ENCODE results near the gene ELANE. TPM values are rescaled to one million over a fixed set of nuclear protein-coding genes. Genes with fewer than 3 reads are reported as not detected.
"Not testable (repeated sequence)": the region's sequence is repeated elsewhere in the genome, so short reads cannot be mapped to it uniquely, and the experiment has no call there.

The ELANE gene
- total and polyA plus RNA-seq, 7 donors = 0.64 to 3.6 (median 1.8) TPM; not detected in 3

DNA sequence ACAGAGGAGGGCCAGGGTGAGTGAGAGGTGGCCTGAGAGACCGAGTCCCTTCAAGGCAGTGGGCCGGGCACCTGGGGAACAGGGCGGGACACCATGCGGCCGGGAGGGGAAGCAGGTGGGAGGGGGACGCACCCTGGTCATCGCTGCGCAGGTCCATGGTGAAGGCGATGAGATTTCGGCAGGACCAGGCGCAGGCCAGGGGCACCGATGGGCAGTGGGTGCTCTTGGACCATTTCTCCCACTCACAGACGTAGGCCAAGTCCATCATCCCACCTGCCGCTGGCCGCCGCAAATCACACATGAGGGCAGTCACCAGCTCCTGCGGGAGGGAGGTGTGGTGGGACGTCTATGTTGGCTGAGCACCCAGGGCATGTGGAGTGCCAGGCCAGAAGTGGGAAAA is 38.7 kb downstream of the ELANE start:
- peaks cover 0 to 22% (median 18%) of the 10 kb centered on the region in 4 donors for H3K4me1 ChIP-seq
- H3K4me3 ChIP-seq = no peak overlapping the region
- peaks cover 3 to 39% (median 15%) of the 10 kb centered on the region in 4 donors for H3K36me3 ChIP-seq
- TF ChIP-seq CTCF (IDR thresholded peaks at IDR 0.05) (no peak), POLR2A (IDR thresholded peaks at IDR 0.05) (no peak), POLR2AphosphoS5 (IDR thresholded peaks at IDR 0.05) (no peak), EP300 (IDR thresholded peaks at IDR 0.05) (no peak)
- H3K9me3 ChIP-seq = no peaks in the 10 kb centered on the region
- H3K27me3 ChIP-seq = no peaks in the 10 kb centered on the region
- no peak for DNase-seq
- whole genome bisulfite sequencing, 2 donors = 87 to 94% methylated on average over 18 of the region's 18 CpGs
- no peak overlapping the region for H3K27ac ChIP-seq
- intact Hi-C loops (cut with DNase I) = no loop called here

GRCh38 chr19:891421-892200 is 39.5 kb downstream of the ELANE start:
- H3K27ac ChIP-seq = peak overlapping the region; percentile 89 to 92 (median 90)
- DNase-seq; H3K27me3 ChIP-seq; intact Hi-C loops (cut with DNase I); H3K9me3 ChIP-seq: not testable (repeated sequence)
- peaks cover 0 to 22% (median 18%) of the 10 kb centered on the region in 4 donors for H3K4me1 ChIP-seq
- peaks cover 0 to 32% (median 8%) of the 10 kb centered on the region in 4 donors for H3K36me3 ChIP-seq
- 14 to 43% methylated on average over 50 of the region's 50 CpGs for WGBS, 2 donors
- peak overlapping the region; percentile 76 to 96 (median 78) for H3K4me3 ChIP-seq

DNA sequence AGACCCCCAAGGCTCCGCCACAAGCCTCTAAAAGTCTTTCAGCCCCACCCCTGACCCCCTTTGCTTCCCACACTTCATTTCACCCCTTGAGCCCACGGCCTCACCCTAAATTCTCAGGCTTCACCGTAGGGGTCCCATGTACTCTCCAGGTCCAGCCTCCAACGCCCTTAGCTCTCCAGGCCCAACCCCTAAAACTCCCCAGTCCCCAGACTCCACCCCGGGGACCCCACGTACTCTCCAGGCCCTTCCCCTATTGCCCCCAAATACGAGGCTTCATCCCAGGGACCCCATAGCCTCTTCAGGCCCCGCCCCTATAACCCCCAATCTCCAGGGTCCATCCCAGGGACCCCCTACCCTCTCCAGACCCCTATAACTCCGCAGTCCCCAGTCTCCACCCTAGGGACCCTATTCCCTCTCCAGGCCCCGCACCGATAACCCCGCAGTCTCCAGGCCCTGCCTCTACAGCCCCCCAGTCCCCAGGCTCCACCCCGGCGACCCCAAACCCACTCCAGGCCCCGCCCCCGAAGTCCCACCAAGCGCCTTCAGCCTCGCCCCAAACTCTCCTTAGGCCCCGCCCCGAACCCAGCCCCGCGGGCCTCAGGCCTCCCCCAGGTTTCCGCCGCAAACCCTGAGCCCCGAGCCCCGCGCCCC is 40.3 kb downstream of the ELANE start:
- no peak for DNase-seq
- no peaks in the 10 kb centered on the region for H3K27me3 ChIP-seq
- WGBS, 2 donors = 2 to 6% methylated on average over 27 of the region's 27 CpGs
- H3K36me3 ChIP-seq = peaks cover 0 to 36% (median 8%) of the 10 kb centered on the region in 4 donors
- peak overlapping the region; percentile 76 to 96 (median 78) for H3K4me3 ChIP-seq
- TF ChIP-seq POLR2AphosphoS5 (IDR thresholded peaks at IDR 0.05) = no peak
- no peak for TF ChIP-seq POLR2A (IDR thresholded peaks at IDR 0.05)
- no peak for TF ChIP-seq EP300 (IDR thresholded peaks at IDR 0.05)
- TF ChIP-seq CTCF (IDR thresholded peaks at IDR 0.05) = no peak
- intact Hi-C loops (cut with DNase I) = no loop called here
- H3K9me3 ChIP-seq = no peaks in the 10 kb centered on the region
- peaks cover 0 to 22% (median 18%) of the 10 kb centered on the region in 4 donors for H3K4me1 ChIP-seq
- H3K27ac ChIP-seq = peak overlapping the region; percentile 89 to 92 (median 90)

DNA sequence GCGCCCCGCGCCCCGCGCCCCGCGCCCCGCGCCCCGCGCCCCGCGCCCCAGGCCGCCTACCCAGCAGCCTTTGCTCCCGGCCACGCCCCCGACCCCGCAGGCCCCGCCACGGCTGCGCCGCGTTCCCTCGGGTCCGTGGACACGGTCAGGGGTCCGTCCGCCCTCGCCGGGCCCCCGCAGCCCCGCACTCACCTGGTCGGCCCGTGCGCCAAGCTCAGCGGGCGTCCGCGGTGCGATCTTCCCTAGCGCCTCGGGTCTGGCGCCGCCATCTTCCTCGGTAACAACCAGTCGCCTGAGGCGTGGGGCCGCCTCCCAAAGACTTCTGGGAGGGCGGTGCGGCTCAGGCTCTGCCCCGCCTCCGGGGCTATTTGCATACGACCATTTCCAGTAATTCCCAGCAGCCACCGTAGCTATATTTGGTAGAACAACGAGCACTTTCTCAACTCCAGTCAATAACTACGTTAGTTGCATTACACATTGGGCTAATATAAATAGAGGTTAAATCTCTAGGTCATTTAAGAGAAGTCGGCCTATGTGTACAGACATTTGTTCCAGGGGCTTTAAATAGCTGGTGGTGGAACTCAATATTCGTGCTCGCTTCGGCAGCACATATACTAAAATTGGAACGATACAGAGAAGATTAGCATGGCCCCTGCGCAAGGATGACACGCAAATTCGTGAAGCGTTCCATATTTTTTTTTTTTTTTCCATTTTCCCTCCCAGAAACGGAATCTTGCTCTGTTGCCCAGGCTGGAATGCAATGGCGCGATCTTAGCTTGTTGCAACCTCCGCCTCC is 41.0 kb downstream of the ELANE start, which contains the start of the genes MED16 and RNU6-9:
Gene MED16, minus strand, starts transcription at position 294 of the 796 bp plus-strand sequence. CDS start 2,056 bp downstream, outside the sequence.
Gene RNU6-9, plus strand, starts transcription at position 591 of the 796 bp plus-strand sequence.
- Histone ChIP-seq H3K27ac (peak within 1 kb of the TSS; percentile 89 to 92 (median 90)), H3K4me3 (peak within 1 kb of the TSS; percentile 76 to 96 (median 78)), H3K4me1 (peaks cover 0 to 22% (median 18%) of the 10 kb centered on the region in 4 donors), H3K36me3 (peaks cover 0 to 30% (median 8%) of the 10 kb centered on the region in 4 donors), H3K27me3 (no peaks in the 10 kb centered on the region), H3K9me3 (no peaks in the 10 kb centered on the region)
- TF ChIP-seq POLR2A (IDR thresholded peaks at IDR 0.05) (peak in 1 of 2 donors; percentile 44), EP300 (IDR thresholded peaks at IDR 0.05) (no peak), POLR2AphosphoS5 (IDR thresholded peaks at IDR 0.05) (peak; percentile 47 to 70 (median 65))
- peak; percentile 97 for DNase-seq
- intact Hi-C loops (cut with DNase I) = no loop called here
- WGBS, 2 donors = 1% methylated on average over 69 of the region's 69 CpGs

DNA sequence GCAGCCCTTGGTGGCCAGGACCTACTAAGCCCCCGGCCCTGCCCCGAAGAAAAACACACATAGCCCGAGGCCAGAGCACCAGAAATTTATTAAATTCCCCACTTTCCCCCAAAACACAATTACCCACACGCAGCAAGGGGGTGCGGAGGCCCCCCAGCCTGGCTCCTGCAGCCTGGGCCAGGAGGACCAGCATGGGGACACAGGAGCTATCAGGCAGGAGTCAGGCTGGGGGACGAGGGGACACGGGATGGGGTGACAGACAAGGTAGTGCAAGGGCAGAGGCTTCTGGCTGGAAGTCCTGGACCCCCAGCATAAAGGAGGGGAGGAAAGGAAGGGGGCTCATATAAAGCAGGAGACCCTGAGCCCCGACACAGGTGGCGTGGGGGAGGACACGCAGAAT is 44.3 kb downstream of the ELANE start:
- peaks cover 0 to 15% (median 11%) of the 10 kb centered on the region in 4 donors for H3K4me1 ChIP-seq
- H3K36me3 ChIP-seq = peaks cover 0 to 24% (median 10%) of the 10 kb centered on the region in 4 donors
- TF ChIP-seq POLR2A (IDR thresholded peaks at IDR 0.05) = no peak
- TF ChIP-seq CTCF (IDR thresholded peaks at IDR 0.05) = no peak
- no peak for TF ChIP-seq POLR2AphosphoS5 (IDR thresholded peaks at IDR 0.05)
- no peak for TF ChIP-seq EP300 (IDR thresholded peaks at IDR 0.05)
- no peak for DNase-seq
- H3K27ac ChIP-seq = no peak overlapping the region
- 96 to 97% methylated on average over 10 of the region's 10 CpGs for WGBS, 2 donors
- no peak overlapping the region for H3K4me3 ChIP-seq
- H3K27me3 ChIP-seq = no peaks in the 10 kb centered on the region
- H3K9me3 ChIP-seq = no peaks in the 10 kb centered on the region
- intact Hi-C loops (cut with DNase I) = no loop called here

All from sigmoid colon (tissue), 7 donors.